ENCODE data around the gene PSME2.

The PSME2 gene

DNA sequence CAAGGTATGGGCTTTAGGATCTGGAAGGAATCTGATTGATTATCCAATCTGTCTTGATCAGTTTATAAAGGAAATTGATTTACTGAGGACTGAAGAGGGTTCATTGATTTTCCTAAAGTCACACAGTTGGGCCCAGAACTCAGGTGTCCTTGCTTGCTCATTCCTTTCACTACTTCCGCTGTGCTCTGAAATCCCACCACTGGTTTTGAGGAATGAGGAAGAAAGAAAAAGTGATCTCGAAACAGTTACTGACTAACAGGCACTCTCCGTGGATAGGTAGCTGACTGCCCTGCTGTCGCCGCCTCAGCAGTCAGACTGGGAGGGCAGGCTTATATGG lies 16.1 kb downstream of the PSME2 start, which contains the start of gene FITM1:
FITM1 (plus strand) TSS at position 280 of the 337 bp plus-strand sequence. CDS start 905 bp downstream, outside the sequence.
- TF ChIP-seq GATA1 (IDR thresholded peaks at IDR 0.05; ENCODE audit: low read depth, low read length): no peak
- no peak for TF ChIP-seq POLR2A (IDR thresholded peaks at IDR 0.05; ENCODE audit: low read length)
- DNase-seq: no peak

DNA sequence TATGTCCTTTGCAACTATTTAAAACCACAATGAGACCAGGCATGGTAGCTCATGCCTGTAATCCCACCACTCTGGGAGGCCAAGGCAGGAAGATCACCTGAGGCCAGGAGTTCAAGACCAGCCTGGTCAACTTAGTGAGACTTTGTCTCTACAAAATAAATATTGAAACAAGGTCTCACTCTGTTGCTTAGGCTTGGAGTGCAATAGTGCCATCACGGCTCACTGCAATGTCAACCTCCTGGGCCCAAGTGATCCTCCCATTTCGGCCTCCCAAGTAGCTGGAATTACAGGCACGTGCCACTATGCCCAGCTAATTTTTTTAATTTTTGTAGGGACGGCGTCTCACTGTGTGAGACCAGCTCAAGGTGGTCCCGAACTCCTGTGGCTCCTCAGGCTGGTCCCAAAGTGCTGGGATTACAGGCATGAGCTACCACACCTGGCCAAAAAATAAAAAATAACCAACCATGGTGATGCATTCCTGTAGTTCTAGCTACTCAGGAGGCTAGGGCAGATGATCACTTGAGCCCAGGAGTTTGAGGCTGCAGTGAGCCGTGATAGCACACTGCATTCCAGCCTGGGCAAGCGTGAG lies 16.9 kb downstream of the PSME2 start:
- DNase-seq: no peak
- no peak for TF ChIP-seq GATA1 (IDR thresholded peaks at IDR 0.05; ENCODE audit: low read depth, low read length)
- no peak for TF ChIP-seq POLR2A (IDR thresholded peaks at IDR 0.05; ENCODE audit: low read length)

DNA sequence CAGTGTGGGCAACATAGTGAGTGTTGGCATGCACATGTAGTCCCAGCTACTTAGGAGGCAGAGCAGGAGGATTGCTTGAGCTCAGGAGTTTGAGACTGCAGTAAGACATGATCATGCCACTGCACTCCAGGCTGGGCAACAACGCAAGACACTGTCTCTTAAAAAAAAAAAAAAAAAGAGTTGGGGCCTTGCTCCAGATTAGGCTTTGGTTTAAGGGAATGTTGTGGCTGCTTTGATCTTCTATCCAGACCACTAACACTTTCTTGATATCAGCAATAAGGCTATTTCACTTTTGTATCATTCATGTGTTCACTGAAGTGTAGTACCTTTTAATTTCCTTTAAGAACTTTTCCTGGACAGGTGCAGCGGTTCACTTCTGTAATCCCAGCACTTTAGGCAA lies 18.7 kb downstream of the PSME2 start:
- TF ChIP-seq POLR2A (IDR thresholded peaks at IDR 0.05; ENCODE audit: low read length) (no peak), GATA1 (IDR thresholded peaks at IDR 0.05; ENCODE audit: low read depth, low read length) (no peak)
- DNase-seq: no peak

DNA sequence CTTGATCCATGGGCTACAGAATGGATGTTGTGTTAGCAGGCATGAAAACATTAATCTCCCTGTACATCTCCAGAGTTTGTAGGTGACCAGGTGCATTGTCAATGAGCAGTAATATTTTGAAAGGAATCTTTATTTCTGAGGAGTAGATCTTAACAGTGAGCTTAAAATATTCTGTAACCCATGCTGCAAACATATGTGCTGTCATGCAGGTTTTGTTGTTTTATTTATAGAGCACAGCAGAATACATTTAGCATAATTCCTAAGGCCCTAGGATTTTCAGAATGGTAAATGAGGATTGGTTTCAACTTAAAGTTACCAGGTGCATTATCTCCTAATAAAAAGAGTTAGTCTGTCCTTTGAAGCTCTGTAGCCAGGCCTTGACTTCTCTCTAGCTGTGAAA lies 19.5 kb downstream of the PSME2 start:
- no peak for DNase-seq
- TF ChIP-seq GATA1 (IDR thresholded peaks at IDR 0.05; ENCODE audit: low read depth, low read length): no peak
- TF ChIP-seq POLR2A (IDR thresholded peaks at IDR 0.05; ENCODE audit: low read length): no peak

DNA sequence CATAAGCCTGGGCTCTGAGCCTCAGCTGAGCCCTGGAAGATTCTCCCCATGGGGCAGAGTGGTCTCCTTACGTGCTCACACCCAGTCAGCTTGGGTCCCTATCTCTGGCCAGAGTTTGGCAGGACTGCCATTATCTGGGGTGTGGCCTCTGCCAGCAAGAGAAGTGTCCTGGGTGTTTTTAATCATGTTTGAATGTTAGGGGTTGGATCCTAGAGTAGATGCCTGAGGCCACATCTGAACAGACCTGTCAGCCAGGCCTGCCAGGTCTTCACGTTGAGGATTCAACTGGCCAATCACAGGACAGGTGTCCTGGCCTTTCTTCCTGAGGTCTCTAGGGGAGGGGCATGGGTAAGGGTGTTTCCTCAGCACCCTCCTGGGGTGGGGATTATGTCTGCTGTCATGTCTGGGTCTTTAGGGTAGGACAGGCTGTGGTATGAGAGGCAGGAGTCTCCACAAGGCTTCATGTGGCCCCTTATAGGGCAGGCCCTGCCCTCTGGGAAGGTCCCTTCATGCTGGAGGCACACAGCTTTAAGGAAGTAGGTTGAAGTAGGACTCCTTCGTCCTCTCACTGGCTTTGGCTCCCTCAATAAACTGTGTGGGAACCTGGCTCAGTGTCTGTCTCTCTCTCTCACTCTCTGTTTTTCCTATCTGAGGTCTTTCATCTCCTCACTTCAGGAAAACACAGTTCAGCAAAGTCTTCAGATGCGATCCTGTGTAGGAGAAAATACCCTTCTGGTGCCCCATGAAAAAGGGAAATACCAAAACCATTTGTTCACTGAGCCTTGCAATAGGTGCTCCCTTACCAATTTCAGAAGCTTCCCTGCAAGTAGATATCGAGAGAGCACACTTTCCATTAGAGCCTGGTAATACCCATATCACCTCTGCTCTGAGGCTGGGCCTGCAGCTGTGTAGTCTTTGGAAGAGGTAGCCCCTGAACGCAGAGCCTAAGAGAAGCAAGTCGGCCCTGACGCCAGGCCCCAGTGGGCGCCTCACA lies 22.7 kb downstream of the PSME2 start:
- TF ChIP-seq GATA1 (IDR thresholded peaks at IDR 0.05; ENCODE audit: low read depth, low read length) (no peak), POLR2A (IDR thresholded peaks at IDR 0.05; ENCODE audit: low read length) (peak; percentile 74)
- DNase-seq: peak; percentile 89 to 96

DNA sequence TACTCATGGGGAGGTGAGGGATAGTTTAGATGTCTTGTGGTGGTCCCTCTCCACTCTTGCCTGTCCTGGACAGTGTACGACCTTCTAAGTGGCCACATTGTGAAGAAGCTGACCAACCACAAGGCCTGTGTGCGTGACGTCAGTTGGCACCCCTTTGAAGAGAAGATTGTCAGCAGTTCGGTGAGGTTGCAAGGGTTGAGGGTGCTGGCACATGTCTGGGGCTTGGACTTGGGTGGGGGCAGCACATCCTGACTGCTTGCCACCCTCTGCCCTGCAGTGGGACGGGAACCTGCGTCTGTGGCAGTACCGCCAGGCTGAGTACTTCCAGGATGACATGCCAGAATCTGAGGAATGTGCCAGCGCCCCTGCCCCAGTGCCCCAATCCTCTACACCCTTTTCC lies 23.5 kb downstream of the PSME2 start:
- no peak for TF ChIP-seq POLR2A (IDR thresholded peaks at IDR 0.05; ENCODE audit: low read length)
- TF ChIP-seq GATA1 (IDR thresholded peaks at IDR 0.05; ENCODE audit: low read depth, low read length): no peak
- no peak for DNase-seq

DNA sequence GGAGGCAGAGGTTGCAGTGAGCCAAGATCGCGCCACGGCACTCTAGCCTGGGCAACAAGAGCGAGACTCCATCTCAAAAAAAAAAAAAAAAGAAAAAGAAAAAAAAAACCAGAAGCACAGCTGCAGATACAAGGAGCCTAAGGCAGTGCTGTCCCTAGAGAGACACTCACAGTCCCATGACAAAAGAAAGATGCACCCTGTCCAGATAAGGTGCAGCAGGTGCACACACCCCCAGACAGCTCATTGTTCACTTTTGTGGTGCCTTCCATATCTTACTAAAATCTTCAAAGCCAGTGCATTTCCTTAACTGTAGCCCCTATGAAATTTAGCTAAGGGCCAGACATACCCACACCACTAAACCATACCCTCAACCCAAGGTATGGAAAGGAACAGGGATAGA lies 24.0 kb downstream of the PSME2 start:
- no peak for TF ChIP-seq GATA1 (IDR thresholded peaks at IDR 0.05; ENCODE audit: low read depth, low read length)
- no peak for TF ChIP-seq POLR2A (IDR thresholded peaks at IDR 0.05; ENCODE audit: low read length)
- DNase-seq: no peak

GRCh38 chr14:24121210-24121609 lies 25.2 kb downstream of the PSME2 start:
- no peak for DNase-seq
- TF ChIP-seq GATA1 (IDR thresholded peaks at IDR 0.05; ENCODE audit: low read depth, low read length): no peak
- no peak for TF ChIP-seq POLR2A (IDR thresholded peaks at IDR 0.05; ENCODE audit: low read length)

- no peak for DNase-seq
- TF ChIP-seq GATA1 (IDR thresholded peaks at IDR 0.05; ENCODE audit: low read depth, low read length) (no peak), POLR2A (IDR thresholded peaks at IDR 0.05; ENCODE audit: low read length) (no peak)
These were observed 26.7 kb downstream of the PSME2 start for GRCh38 chr14:24119691-24120090.

- no peak for DNase-seq
- TF ChIP-seq GATA1 (IDR thresholded peaks at IDR 0.05; ENCODE audit: low read depth, low read length) (no peak), POLR2A (IDR thresholded peaks at IDR 0.05; ENCODE audit: low read length) (no peak)
These were observed 29.2 kb downstream of the PSME2 start for GRCh38 chr14:24117179-24117578.

- peak in 1 of 2 experiments; percentile 47 for DNase-seq
- TF ChIP-seq POLR2A (IDR thresholded peaks at IDR 0.05; ENCODE audit: low read length) (no peak), GATA1 (IDR thresholded peaks at IDR 0.05; ENCODE audit: low read depth, low read length) (no peak)
These were observed 30.1 kb downstream of the PSME2 start for GRCh38 chr14:24116128-24116814.

DNA sequence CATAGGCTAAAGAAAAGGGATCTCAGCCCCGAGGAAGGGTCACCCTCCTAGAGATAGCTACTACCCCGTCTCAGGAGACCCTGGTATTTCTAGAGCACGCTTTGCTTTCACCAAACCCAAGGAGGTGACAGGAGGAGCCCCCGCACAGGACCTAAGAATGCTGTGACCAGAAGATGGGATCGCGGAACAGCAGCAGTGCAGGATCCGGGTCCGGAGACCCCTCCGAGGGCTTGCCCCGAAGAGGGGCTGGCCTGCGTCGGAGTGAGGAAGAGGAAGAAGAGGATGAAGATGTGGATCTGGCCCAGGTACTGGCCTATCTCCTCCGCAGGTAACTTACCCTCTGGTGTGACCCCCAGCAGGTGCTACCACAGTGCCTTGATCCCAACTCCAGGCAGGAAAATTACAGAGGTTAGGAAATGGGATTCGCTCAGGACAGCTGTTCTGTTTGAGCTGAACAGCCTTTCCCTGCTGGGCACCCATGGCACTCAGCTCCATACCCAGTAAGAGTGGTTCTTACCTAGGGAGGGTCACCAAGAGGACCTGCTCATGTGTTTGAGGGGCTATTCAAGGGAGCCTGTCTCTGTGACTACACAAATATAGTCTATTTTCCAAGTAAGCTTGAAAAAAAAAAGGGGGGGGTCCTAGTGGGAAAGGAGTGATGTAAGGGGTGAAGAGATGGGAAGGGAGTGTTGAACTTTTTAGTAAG lies 30.8 kb downstream of the PSME2 start:
- TF ChIP-seq GATA1 (IDR thresholded peaks at IDR 0.05; ENCODE audit: low read depth, low read length): no peak
- TF ChIP-seq POLR2A (IDR thresholded peaks at IDR 0.05; ENCODE audit: low read length): no peak
- DNase-seq: peak in 1 of 2 experiments; percentile 55

GRCh38 chr14:24114532-24115421 lies 31.6 kb downstream of the PSME2 start, which contains the start of the genes DCAF11 and NRL:
Gene DCAF11 (plus strand): TSS chr14:24114777. CDS start chr14:24115595, 818 bp downstream.
Gene NRL (minus strand): TSS chr14:24114949. CDS start chr14:24082848, 32,101 bp downstream.
- peak; percentile 100 for DNase-seq
- TF ChIP-seq POLR2A (IDR thresholded peaks at IDR 0.05; ENCODE audit: low read length) (peak; percentile 83), GATA1 (IDR thresholded peaks at IDR 0.05; ENCODE audit: low read depth, low read length) (no peak)
